ENCODE data around the gene RFC2.

RFC2 gene

DNA sequence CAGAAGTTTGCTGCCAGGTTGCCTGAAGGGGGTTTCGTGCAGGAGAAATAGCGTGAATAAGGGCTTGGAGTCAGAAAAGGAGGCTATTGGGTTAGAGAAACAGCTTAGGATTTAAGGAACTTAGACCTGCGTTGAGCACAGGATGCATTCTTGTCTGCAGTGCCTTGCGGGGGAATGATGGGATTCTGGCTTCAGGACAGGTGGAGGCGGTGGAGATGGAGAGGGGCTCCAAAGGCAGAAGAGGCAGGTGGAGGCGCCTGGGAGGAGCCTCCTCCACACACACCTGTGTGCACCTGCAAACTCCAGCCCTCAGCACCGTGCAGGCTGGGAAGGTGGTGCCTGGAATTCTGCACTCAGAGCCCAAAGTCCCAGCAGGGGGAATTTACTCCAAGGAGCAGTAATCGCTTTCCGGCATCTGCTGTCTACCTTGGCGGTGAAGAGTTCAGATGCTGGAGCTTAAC lies 36.8 kb upstream of the RFC2 start:
- H3K4me1 ChIP-seq (ENCODE audit: control insufficient read depth, low read length): peaks cover 36% of the 10 kb centered on the region
- peak overlapping the region; percentile 90 for H3K4me2 ChIP-seq (ENCODE audit: low read length)
- peaks cover 11% of the 10 kb centered on the region for H3K27me3 ChIP-seq (ENCODE audit: control insufficient read depth, low read length)
- peaks cover 4% of the 10 kb centered on the region for H3F3A ChIP-seq (ENCODE audit: control insufficient read depth, insufficient read depth)
- no peak for TF ChIP-seq EZH2phosphoT487 (IDR thresholded peaks at IDR 0.05; ENCODE audit: borderline replicate concordance, low read length)
- TF ChIP-seq CTCF (IDR thresholded peaks at IDR 0.05; ENCODE audit: low read depth, low read length, poor library complexity, severe bottlenecking): no peak
- peak overlapping the region; percentile 79 for H3K4me3 ChIP-seq (ENCODE audit: low read length)
- no peaks in the 10 kb centered on the region for H3K9me3 ChIP-seq (ENCODE audit: control insufficient read depth, insufficient read depth, low read length)
- no peaks in the 10 kb centered on the region for H3K36me3 ChIP-seq (ENCODE audit: control insufficient read depth, low read length)
- 0 out of 2 replicates have a peak, but pooled peaks cover 10% of the 10 kb centered on the region for H4K20me1 ChIP-seq (ENCODE audit: control insufficient read depth, insufficient read depth, low read depth, low read length)
- H3K9me2 ChIP-seq (replicated peaks; ENCODE audit: control insufficient read depth, low read length): no peaks in the 10 kb centered on the region
- H3K79me2 ChIP-seq (ENCODE audit: control insufficient read depth, low read length): peaks cover 49% of the 10 kb centered on the region
- no peak overlapping the region for H3K27ac ChIP-seq (ENCODE audit: low read depth, low read length)

DNA sequence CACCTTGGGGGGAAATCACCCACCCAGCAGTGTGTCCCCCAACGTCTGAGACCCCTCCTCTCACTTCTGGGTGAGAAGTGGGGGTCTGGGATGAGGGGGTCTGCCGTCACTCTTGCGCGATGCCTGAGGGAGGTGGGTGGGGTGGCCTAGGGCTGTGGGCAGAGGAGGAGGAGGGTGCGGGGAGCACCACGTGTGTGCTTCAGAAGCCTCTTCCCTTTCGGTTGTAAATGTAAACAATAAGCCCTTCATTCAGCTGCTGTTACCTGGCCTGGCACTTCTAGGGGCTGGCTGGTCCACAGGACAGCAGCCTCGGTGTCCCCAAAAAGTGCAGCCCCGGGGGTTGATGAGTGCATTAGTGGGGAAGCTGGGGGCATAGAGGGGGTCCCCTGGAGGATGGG lies 36.4 kb upstream of the RFC2 start:
- Histone ChIP-seq H3K27me3 (ENCODE audit: control insufficient read depth, low read length) (peaks cover 11% of the 10 kb centered on the region), H3K4me3 (ENCODE audit: low read length) (peak overlapping the region; percentile 79), H3K9me2 (replicated peaks; ENCODE audit: control insufficient read depth, low read length) (no peaks in the 10 kb centered on the region), H3F3A (ENCODE audit: control insufficient read depth, insufficient read depth) (peaks cover 4% of the 10 kb centered on the region), H3K79me2 (ENCODE audit: control insufficient read depth, low read length) (peaks cover 47% of the 10 kb centered on the region), H3K36me3 (ENCODE audit: control insufficient read depth, low read length) (no peaks in the 10 kb centered on the region), H3K9me3 (ENCODE audit: control insufficient read depth, insufficient read depth, low read length) (no peaks in the 10 kb centered on the region), H3K27ac (ENCODE audit: low read depth, low read length) (no peak overlapping the region), H3K4me2 (ENCODE audit: low read length) (peak overlapping the region; percentile 90), H3K4me1 (ENCODE audit: control insufficient read depth, low read length) (peaks cover 36% of the 10 kb centered on the region), H4K20me1 (ENCODE audit: control insufficient read depth, insufficient read depth, low read depth, low read length) (0 out of 2 replicates have a peak, but pooled peaks cover 10% of the 10 kb centered on the region)
- TF ChIP-seq CTCF (IDR thresholded peaks at IDR 0.05; ENCODE audit: low read depth, low read length, poor library complexity, severe bottlenecking): no peak
- no peak for TF ChIP-seq EZH2phosphoT487 (IDR thresholded peaks at IDR 0.05; ENCODE audit: borderline replicate concordance, low read length)

DNA sequence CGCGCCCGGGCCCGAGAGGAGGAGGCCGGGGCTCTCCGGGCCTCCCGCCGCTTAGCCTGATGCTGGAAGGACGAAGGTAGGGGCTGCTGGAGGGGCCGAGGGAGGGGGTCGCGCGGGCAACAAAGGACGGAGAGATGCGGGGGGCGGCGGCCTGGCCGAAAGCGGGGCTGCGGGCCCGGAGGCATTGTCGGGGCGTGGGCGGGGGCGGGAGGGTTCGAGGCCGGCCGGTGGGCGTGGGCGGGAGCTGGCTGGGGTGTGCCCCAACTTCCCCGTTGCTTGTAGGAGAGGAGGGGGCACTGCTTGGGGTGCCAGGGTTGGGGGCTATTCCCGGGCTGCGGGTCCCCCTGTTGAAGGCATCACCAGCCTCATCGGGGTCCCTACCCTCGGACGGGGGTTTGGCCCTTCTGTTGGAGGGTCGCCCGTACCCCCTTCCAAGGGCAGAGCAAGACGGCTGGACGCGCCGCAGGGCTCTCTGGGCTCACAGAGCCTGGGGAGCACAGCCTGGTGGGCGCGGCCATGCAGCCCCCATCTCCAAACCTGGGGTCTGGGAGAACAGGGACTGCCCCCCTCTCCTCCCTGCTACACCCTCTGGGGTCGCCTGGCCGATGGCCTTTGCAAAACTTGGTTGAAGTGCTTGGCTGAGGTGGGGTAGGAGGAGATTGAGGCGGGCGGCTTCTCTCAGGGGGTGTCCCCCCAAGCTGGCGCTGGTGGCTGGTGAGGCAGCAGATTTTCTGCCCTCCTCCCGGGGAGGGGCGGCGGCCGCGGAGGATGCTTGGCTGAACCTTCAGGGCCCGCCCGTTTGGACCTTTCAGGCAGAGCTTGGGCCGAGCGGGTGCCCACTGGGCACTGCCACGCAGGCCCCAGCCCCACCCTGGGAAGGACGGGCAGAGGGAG lies 35.7 kb upstream of the RFC2 start:
- Histone ChIP-seq H3K4me1 (ENCODE audit: control insufficient read depth, low read length) (peaks cover 39% of the 10 kb centered on the region), H3K9me2 (replicated peaks; ENCODE audit: control insufficient read depth, low read length) (no peaks in the 10 kb centered on the region)

More for the DNA sequence above, 35.7 kb upstream of the RFC2 start:
- Histone ChIP-seq H3K4me3 (ENCODE audit: low read length) (peak overlapping the region; percentile 79), H3K79me2 (ENCODE audit: control insufficient read depth, low read length) (peaks cover 41% of the 10 kb centered on the region), H3F3A (ENCODE audit: control insufficient read depth, insufficient read depth) (peaks cover 4% of the 10 kb centered on the region), H3K27me3 (ENCODE audit: control insufficient read depth, low read length) (peaks cover 11% of the 10 kb centered on the region), H3K4me2 (ENCODE audit: low read length) (peak overlapping the region; percentile 90), H4K20me1 (ENCODE audit: control insufficient read depth, insufficient read depth, low read depth, low read length) (0 out of 2 replicates have a peak, but pooled peaks cover 10% of the 10 kb centered on the region), H3K27ac (ENCODE audit: low read depth, low read length) (no peak overlapping the region), H3K9me3 (ENCODE audit: control insufficient read depth, insufficient read depth, low read length) (no peaks in the 10 kb centered on the region), H3K36me3 (ENCODE audit: control insufficient read depth, low read length) (no peaks in the 10 kb centered on the region)
- TF ChIP-seq EZH2phosphoT487 (IDR thresholded peaks at IDR 0.05; ENCODE audit: borderline replicate concordance, low read length): no peak
- no peak for TF ChIP-seq CTCF (IDR thresholded peaks at IDR 0.05; ENCODE audit: low read depth, low read length, poor library complexity, severe bottlenecking)
